Measurements from ENCODE around the gene CLDN1. TPM values are rescaled to one million over a fixed set of nuclear protein-coding genes. Genes with fewer than 3 reads are reported as not detected.
A peak's percentile ranks its signal among the peaks of the same experiment; 100 is the strongest.

CLDN1 gene
- total and polyA plus RNA-seq, 2 of the 13 experiments (the other 11 are each of a cell fraction or from before 2014, with no cell fraction given), result 42.7 to 51.6 TPM

DNA sequence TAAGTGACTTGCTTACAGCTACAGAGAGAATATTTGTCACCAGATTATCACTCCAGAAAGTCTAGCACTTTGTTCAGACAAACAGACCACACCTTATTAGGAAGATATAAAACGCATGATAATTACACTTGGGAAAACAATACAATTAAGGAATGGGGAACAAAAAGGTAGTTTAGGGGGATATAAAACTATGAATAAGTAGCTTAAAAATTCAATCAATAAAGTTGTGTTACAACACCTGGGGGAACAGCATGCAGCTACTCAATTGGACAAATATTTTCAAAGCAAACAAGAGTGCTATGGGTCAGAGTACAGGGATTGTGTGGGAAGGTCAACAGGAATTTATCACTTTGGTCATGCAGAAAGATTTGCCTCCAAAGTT lies 15.1 kb downstream of the CLDN1 start (continued):
- TF ChIP-seq, protein P1, sequence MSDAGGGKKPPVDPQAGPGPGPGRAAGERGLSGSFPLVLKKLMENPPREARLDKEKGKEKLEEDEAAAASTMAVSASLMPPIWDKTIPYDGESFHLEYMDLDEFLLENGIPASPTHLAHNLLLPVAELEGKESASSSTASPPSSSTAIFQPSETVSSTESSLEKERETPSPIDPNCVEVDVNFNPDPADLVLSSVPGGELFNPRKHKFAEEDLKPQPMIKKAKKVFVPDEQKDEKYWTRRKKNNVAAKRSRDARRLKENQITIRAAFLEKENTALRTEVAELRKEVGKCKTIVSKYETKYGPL (CRISPR knock-in tag; IDR thresholded peaks at IDR 0.05), result no peak
- no peak for TF ChIP-seq ZNF33B (CRISPR knock-in tag; IDR thresholded peaks at IDR 0.05)
- no peak for TF ChIP-seq ZNF777 (CRISPR knock-in tag; IDR thresholded peaks at IDR 0.05)
- no peak for TF ChIP-seq ZNF282 (IDR thresholded peaks at IDR 0.05; ENCODE audit: partially characterized antibody)
- TF ChIP-seq NCOA5 (CRISPR knock-in tag; IDR thresholded peaks at IDR 0.05), result no peak
- no peak for TF ChIP-seq ZNF605 (CRISPR knock-in tag; IDR thresholded peaks at IDR 0.05)
- TF ChIP-seq CCAR2 (optimal IDR thresholded peaks at IDR 0.05; ENCODE audit: low read depth, low read length), result no peak
- TF ChIP-seq ZSCAN21 (CRISPR knock-in tag; IDR thresholded peaks at IDR 0.05; ENCODE audit: borderline replicate concordance), result no peak
- peak; percentile 59 for TF ChIP-seq PITX1 (CRISPR knock-in tag; IDR thresholded peaks at IDR 0.05)
- TF ChIP-seq FOXK1 (CRISPR knock-in tag; IDR thresholded peaks at IDR 0.05; ENCODE audit: borderline replicate concordance, low read depth), result peak; percentile 78; the same call in 1 of the 2 replicates
- no peak for TF ChIP-seq KMT2A (CRISPR knock-in tag; IDR thresholded peaks at IDR 0.05)
- no peak for TF ChIP-seq ZNF557 (CRISPR knock-in tag; IDR thresholded peaks at IDR 0.05)
- TF ChIP-seq, protein P2, sequence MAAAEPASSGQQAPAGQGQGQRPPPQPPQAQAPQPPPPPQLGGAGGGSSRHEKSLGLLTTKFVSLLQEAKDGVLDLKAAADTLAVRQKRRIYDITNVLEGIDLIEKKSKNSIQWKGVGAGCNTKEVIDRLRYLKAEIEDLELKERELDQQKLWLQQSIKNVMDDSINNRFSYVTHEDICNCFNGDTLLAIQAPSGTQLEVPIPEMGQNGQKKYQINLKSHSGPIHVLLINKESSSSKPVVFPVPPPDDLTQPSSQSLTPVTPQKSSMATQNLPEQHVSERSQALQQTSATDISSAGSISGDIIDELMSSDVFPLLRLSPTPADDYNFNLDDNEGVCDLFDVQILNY (CRISPR knock-in tag; conservative IDR thresholded peaks at IDR 0.05), result no peak
- peak; percentile 94 for TF ChIP-seq SMARCE1 (IDR thresholded peaks at IDR 0.05; ENCODE audit: borderline replicate concordance)
- no peak for TF ChIP-seq ZNF772 (CRISPR knock-in tag; IDR thresholded peaks at IDR 0.05)
- TF ChIP-seq, protein P3, sequence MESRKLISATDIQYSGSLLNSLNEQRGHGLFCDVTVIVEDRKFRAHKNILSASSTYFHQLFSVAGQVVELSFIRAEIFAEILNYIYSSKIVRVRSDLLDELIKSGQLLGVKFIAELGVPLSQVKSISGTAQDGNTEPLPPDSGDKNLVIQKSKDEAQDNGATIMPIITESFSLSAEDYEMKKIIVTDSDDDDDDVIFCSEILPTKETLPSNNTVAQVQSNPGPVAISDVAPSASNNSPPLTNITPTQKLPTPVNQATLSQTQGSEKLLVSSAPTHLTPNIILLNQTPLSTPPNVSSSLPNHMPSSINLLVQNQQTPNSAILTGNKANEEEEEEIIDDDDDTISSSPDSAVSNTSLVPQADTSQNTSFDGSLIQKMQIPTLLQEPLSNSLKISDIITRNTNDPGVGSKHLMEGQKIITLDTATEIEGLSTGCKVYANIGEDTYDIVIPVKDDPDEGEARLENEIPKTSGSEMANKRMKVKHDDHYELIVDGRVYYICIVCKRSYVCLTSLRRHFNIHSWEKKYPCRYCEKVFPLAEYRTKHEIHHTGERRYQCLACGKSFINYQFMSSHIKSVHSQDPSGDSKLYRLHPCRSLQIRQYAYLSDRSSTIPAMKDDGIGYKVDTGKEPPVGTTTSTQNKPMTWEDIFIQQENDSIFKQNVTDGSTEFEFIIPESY (CRISPR knock-in tag; IDR thresholded peaks at IDR 0.05), result no peak
- TF ChIP-seq ZNF446 (CRISPR knock-in tag; IDR thresholded peaks at IDR 0.05), result no peak
- peak; percentile 76; the same call in 1 of the 2 replicates for TF ChIP-seq NFKBIZ (CRISPR knock-in tag; IDR thresholded peaks at IDR 0.05)
- TF ChIP-seq, protein P4, sequence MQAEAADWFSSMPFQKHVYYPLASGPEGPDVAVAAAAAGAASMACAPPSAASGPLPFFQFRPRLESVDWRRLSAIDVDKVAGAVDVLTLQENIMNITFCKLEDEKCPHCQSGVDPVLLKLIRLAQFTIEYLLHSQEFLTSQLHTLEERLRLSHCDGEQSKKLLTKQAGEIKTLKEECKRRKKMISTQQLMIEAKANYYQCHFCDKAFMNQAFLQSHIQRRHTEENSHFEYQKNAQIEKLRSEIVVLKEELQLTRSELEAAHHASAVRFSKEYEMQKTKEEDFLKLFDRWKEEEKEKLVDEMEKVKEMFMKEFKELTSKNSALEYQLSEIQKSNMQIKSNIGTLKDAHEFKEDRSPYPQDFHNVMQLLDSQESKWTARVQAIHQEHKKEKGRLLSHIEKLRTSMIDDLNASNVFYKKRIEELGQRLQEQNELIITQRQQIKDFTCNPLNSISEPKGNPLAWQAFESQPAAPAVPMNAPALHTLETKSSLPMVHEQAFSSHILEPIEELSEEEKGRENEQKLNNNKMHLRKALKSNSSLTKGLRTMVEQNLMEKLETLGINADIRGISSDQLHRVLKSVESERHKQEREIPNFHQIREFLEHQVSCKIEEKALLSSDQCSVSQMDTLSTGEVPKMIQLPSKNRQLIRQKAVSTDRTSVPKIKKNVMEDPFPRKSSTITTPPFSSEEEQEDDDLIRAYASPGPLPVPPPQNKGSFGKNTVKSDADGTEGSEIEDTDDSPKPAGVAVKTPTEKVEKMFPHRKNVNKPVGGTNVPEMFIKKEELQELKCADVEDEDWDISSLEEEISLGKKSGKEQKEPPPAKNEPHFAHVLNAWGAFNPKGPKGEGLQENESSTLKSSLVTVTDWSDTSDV (CRISPR knock-in tag; IDR thresholded peaks at IDR 0.05), result no peak
- TF ChIP-seq AGO2 (optimal IDR thresholded peaks at IDR 0.05; ENCODE audit: low read depth, low read length), result no peak
- peak; percentile 83; the same call in 1 of the 2 replicates for TF ChIP-seq PPARG (CRISPR knock-in tag; conservative IDR thresholded peaks at IDR 0.05)
- TF ChIP-seq NCOR1 (IDR thresholded peaks at IDR 0.05; ENCODE audit: borderline replicate concordance, low read length), result peak; percentile 93
- no peak for TF ChIP-seq ZNF550 (CRISPR knock-in tag; IDR thresholded peaks at IDR 0.05; ENCODE audit: borderline replicate concordance)
- TF ChIP-seq, protein P5, sequence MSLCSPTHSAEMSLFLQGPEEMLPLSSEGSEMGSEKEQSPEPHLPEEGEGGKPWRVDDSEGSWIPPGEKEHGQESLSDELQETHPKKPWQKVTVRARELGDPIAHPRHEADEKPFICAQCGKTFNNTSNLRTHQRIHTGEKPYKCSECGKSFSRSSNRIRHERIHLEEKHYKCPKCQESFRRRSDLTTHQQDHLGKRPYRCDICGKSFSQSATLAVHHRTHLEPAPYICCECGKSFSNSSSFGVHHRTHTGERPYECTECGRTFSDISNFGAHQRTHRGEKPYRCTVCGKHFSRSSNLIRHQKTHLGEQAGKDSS (CRISPR knock-in tag; IDR thresholded peaks at IDR 0.05; ENCODE audit: borderline replicate concordance, low read depth), result no peak
- TF ChIP-seq ZNF547 (CRISPR knock-in tag; IDR thresholded peaks at IDR 0.05), result no peak
- no peak for TF ChIP-seq ARNT2 (CRISPR knock-in tag; IDR thresholded peaks at IDR 0.05; ENCODE audit: low read depth)
- peak; percentile 90 for TF ChIP-seq RARA (CRISPR knock-in tag; IDR thresholded peaks at IDR 0.05)
